Middle frontal gyrus (tissue), 1 donor: Measurements from ENCODE around the gene LSM7.

Experiments used
- DNase-seq: peaks from one replicate; pipeline ENCODE4 v3.0.0-alpha.2; 2015; ENCODE audit warnings: low spot score; ENCODE audit errors: extremely low spot score

LSM7 gene

DNA sequence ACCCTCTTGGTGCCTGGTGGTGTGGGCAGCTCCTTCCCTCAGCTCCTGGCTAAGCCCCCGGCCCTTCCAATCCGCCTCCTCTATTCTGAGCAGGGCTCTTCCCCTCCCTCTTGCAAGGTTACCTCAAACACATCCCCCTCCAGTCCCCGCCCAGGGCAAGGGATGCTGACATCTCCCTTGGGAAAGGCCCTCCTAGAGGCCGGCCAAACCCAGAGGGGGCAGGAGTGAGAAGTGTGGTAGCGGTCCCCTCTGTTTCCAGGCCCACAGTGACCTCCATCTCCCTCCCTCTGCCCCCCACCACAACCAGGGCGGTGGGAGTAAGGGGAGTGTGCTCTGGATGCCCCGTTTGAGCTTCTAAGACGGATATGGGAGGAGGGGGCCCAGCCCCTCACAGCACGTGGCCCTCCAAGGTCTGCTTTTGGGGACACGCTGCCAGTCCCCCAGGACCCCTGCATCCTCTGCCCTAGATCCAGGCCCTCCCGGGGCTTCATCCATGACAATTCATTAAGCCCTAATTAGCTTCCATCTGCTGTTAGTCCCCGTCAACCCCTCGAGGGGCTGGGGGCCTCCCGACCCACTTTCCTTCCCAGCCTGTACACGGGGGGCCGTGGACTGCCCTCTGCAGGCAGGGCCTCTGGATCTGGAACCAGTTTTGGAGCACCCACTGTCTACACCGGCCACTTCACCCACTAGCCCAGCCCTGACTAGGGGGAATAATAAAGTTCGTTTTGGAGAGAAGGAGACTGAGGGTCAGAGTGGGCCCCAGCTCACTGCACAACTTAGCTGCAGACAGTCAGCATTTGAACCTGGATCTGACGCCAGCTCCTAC is 22.7 kb downstream of the LSM7 start:
- no peak for DNase-seq

- DNase-seq, result no peak
Measured at GRCh38 chr19:2303211-2303798, 25.1 kb downstream of the LSM7 start.

DNA sequence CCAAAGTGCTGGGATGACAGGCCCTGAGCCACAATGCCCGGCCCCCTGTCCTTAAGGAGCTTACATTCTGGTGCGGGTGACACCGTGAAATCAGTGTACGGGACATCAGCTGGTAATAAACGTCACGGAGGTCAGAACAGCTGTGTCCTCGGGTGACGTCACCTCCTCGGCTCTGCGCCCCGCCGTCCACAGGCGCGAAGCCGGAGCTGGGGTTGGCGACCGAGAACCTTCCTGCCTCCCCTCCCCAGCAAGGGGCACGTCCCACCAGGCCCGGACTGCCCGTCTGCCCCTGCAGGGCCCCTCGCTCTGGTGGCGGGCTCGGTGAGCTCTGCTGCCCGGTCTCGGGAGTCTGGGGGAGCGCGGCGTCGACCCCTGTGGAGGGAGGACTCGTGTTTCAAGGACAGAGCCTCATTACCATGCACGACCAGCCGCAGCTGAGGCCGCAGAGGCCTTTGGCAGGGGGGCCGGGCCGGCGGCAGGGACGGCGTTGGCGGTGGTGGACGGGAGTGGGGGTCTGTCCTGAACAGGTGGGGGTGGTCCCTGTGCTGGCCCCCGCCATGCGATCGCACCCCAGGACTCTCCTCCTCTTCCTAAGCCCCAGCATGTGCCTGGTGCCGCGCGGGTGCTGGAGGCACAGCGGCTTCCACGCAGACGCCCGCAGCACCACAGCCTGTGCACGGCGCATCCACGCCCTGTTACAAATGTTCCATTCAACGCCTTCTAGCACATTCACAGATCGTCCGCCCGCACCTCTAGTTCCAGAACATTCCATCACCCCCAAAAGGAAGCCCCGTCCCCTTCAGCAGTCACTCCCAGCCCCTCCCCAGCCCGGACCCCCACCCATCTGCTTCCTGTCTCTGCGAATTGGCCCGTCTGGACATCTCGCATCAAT is 25.8 kb downstream of the LSM7 start:
- DNase-seq, result no peak

DNA sequence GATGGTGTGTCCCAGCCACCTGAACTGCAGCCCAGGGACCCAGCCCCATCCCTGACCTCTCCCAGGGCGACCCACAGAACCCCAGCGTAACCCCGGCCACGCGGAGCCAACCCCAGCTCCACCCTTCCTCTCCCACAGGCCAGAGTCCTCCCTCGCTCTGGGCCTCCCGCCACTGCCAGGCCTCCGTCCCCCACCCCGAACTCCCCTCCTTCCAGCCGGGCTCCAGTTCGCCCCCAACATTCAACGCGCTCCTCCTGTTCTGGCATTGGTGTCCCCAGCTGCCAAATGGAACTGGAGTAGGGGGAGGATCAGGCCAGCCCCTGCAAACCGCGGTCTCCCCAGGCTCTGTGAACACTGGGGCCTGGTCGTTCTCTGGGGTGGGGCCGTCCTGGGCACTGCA is 27.9 kb downstream of the LSM7 start:
- no peak for DNase-seq

DNA sequence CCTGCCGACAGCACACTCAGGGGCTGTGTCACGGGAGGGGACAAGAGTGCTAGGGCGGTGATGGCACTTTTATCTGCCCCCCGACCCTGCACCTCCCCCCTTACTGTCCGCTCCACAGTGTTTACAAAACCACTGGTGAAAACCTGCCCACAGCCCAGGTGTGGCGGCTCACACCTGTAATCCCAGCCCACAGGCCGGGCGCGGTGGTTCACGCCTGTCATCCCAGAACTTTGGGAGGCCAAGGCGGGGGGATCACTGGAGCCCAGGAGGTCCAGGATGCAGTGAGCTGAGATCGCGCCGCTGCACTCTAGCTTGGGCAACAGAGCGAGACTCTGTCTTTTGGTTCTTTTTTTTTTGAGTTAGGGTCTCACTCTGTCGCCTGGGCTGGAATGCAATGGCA is 32.2 kb downstream of the LSM7 start:
- no peak for DNase-seq

GRCh38 chr19:2294687-2295335 is 33.6 kb downstream of the LSM7 start:
- DNase-seq, result no peak

DNA sequence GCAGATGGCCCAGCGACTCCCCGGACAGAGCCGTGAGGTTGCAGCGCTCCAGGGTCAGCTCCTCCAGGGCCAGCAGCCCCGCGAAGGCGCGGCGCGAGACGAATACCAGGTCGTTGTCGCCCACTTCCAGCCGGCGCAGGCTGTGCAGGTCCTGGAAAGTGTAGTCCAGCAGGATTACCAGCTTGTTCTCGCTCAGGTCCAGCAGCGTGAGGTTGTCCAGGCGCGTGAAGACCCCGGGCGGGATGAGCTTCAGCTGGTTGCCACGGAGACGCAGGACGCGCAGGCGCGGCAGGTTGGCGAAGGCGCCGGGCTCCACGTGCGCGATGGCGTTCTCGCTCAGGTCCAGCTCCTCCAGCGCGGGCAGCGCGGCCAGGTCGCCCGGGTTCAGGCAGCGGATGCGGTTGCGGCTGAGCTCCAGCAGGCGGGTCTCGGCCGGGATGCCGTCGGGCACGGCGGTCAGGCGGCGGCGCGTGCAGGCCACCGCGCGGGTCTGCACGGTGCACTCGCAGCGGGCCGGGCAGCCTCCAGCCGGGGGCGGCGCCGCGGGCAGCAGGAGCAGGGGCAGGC is 37.1 kb downstream of the LSM7 start:
- DNase-seq, result no peak

- no peak for DNase-seq
Measured at GRCh38 chr19:2290441-2291184, 37.8 kb downstream of the LSM7 start.

DNA sequence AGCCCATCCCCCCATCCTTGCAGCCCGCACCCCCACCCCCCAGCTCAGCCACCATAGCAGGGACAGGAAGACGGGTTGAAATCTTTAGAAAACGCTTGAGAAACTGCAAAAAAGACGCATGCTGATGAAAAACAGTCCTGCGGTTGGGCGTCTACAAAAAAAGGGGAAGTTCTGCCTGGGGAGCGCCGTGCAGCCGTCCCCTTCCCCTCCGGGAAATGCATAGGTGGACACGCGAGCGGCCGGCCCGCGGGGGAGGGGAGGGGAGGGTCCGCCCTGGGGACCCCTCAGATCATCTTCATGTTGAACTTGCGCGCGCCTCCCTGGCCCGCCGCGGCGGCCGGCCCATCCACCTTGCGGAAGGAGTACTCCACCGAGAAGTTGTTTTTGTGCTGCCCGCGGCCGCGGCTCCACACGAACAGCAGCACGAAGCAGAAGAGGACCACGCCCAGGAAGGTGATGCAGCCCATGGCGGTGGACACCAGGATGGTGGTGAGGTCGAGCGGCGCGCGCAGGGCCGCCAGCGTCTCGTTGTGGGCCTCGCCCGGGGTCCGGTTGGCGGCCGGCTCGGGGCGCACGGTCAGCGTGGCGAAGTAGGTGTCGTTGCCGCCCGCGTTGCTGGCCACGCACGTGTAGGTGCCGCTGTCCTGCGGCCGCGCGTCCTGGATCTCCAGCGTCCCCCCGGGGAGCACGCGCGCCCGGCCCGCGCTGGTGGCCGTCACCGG is 38.5 kb downstream of the LSM7 start:
- DNase-seq, result no peak

DNA sequence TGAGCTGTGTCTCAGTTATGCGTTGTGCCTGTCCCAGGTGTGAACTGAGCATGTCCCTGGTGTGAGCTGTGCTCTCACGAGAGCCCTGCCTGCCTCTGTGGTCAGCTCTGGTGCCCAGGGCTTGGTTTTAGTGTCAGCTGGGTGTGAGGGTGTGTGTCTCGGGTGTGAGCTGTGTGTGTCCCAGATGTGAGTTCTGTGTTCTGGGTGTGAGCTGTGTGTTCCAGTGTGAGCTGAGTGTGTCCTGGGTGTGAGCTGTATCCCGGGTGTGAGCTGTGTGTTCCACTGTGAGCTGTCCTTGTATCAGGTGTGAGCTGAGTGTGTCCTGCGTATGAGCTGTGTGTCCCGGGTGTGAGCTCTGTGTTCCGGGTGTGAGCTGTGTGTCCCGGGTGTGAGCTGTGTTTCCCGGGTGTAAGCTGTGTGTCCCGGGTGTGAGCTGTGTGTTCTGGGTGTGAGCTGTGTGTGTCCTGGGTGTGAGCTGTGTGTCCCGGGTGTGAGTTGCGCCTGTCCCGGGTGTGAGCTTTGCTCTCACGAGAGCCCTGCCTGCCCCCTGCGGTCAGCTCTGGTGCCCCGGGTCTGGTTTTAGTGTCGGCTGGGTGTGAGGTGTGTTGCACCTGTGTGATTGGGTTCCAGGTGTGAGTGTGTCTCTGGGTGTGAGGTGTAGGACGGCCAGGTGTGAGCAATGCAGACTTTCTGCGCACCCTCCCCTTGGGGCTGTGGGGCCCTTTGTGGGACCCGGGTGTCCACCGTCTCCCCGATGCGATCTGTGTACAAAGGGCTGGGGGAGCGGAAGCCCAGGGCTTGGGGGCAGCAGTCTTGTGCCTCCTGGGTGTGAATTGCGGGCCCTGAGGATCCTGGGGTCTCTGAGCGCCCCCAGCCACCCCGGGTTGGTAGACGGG is 39.3 kb downstream of the LSM7 start:
- DNase-seq, result no peak

GRCh38 chr19:2288338-2288817 is 40.0 kb downstream of the LSM7 start:
- no peak for DNase-seq

GRCh38 chr19:2287585-2288337 is 40.6 kb downstream of the LSM7 start:
- DNase-seq, result no peak

DNA sequence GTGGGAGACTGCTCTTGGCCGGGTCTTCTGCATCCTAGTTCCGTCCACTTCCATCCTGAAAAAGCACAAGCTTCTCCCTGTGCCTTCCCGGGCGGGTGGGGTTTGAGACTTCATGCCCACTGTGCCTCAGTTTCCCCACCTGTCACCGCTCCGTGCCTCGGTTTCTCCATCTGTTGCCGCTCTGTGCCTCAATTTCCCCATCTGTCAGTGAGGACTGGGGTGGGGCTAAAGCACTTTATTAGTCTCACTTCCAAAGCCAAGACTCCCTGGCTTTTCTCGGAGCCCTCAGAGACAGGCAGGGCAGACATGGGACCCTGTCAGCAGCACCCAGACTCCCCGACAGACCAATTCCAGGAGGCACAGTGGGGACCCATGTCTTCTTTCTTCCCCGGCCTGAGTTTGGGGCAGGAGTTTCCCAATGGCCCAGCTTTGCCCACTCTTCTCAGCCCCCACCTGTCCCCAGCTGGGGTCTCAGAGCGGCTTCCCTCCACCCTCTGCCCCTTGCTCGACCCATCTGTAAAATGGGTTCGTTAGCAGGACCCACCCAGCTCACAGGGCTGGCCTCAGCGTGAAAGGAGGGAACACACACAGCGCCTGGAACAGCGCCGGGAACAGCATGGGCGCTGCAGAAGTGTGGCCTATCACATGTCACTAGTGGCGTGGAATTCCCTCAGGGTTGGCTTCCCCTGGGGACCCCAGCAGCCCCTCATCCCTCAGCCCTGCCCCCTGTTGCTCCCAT is 41.8 kb downstream of the LSM7 start:
- no peak for DNase-seq

DNA sequence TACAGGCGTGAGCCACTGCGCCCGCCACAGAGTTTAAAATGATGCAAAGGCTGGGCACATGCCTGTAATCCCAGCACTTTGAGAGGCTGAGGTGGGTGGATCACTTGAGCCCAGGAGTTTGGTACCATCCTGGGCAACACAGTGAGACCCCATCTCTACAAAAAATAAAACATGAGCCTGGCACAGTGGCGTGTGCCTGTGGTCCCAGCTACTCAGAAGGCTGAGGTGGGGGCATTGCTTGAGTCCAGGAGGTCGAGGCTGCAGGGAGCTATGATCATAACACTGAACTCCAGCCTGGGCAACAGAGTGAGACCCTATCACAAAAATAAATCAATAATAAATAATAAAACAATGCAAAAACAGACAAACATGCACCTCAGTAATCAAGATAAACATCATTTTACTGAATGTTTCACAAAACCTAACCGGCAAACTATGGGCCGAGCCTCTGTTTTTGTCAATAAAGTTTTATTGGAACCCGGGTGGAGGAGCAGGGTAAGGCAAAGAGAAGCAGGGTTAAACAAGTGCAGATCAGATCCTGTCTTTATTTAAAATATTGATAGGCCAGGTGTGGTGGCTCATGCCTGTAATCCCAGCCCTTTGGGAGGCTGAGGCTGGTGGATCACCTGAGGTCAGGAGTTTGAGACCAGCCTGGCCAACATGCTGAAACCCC is 44.4 kb downstream of the LSM7 start:
- no peak for DNase-seq

GRCh38 chr19:2282862-2283237 is 45.5 kb downstream of the LSM7 start:
- no peak for DNase-seq

- no peak for DNase-seq
Measured at GRCh38 chr19:2282062-2282861, 46.1 kb downstream of the LSM7 start, which contains the start of gene PEAK3. TSS of gene PEAK3 (minus strand) at chr19:2282175. CDS start at chr19:2280931, 1,244 bp downstream.
